Uterus (tissue), 2 donors: ENCODE data around the gene SIN3A.
"Not testable (repeated sequence)": the region's sequence is repeated elsewhere in the genome, so short reads cannot be mapped to it uniquely, and the experiment has no call there.

ENCODE experiments used
- POLR2A ChIP-seq, 2 donors: fragments of 450-650 bp; IDR thresholded peaks; one replicate each; pipeline ENCODE4 v1.6.1; 2016; ENCODE audit warnings: antibody characterized with exemption in 2 of 2, mild to moderate bottlenecking in 1 of 2, moderate library complexity in 1 of 2
- TF ChIP-seq, protein P1 (sequence below), 4 experiments: fragments of 200-600 bp in 2 of 4; fragments of 450-650 bp in 2 of 4; sonication (generic) in 2 of 4; IDR thresholded peaks; one replicate each; pipeline ENCODE4 v1.5.1; 2016 to 2019; ENCODE audit warnings: antibody characterized with exemption in 4 of 4, mild to moderate bottlenecking in 2 of 4, moderate library complexity in 1 of 4

GRCh38 chr15:75349351-75349669 lies 102.2 kb downstream of the SIN3A start:
- TF ChIP-seq, protein P1, sequence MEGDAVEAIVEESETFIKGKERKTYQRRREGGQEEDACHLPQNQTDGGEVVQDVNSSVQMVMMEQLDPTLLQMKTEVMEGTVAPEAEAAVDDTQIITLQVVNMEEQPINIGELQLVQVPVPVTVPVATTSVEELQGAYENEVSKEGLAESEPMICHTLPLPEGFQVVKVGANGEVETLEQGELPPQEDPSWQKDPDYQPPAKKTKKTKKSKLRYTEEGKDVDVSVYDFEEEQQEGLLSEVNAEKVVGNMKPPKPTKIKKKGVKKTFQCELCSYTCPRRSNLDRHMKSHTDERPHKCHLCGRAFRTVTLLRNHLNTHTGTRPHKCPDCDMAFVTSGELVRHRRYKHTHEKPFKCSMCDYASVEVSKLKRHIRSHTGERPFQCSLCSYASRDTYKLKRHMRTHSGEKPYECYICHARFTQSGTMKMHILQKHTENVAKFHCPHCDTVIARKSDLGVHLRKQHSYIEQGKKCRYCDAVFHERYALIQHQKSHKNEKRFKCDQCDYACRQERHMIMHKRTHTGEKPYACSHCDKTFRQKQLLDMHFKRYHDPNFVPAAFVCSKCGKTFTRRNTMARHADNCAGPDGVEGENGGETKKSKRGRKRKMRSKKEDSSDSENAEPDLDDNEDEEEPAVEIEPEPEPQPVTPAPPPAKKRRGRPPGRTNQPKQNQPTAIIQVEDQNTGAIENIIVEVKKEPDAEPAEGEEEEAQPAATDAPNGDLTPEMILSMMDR (IDR thresholded peaks at IDR 0.05) = not testable (repeated sequence)
- not testable (repeated sequence) for TF ChIP-seq POLR2A (IDR thresholded peaks at IDR 0.05)
